A673 (cell line): Measurements from ENCODE around the gene FGF3.

ENCODE experiments used
- CTCF ChIP-seq: fragments of 300-800, 200-600 bp; sonication (generic); conservative IDR thresholded peaks from 2 replicates; pipeline ENCODE4 v1.5.1; 2017; ENCODE audit warnings: low read depth, mild to moderate bottlenecking, antibody characterized with exemption, low read length, moderate library complexity, mixed read lengths
- EZH2 ChIP-seq: fragments of 200-600 bp; sonication (generic); IDR thresholded peaks from 2 replicates; pipeline ENCODE4 v1.6.1; 2017; ENCODE audit warnings: borderline replicate concordance, low read depth, mild to moderate bottlenecking, mixed read lengths, antibody characterized with exemption, low read length; ENCODE audit not compliant: poor library complexity, severe bottlenecking

- TF ChIP-seq CTCF (no peak), EZH2 (no peak)
These were observed 49.7 kb upstream of the FGF3 start for GRCh38 chr11:69868871-69869270.
